ENCODE results near the gene FER. TPM values are rescaled to one million over a fixed set of nuclear protein-coding genes. Genes with fewer than 3 reads are reported as not detected.

Gene FER
- total and polyA plus RNA-seq, 3 donors from 2014 or later: 17.5 to 40.4 (median 39.8) TPM

DNA sequence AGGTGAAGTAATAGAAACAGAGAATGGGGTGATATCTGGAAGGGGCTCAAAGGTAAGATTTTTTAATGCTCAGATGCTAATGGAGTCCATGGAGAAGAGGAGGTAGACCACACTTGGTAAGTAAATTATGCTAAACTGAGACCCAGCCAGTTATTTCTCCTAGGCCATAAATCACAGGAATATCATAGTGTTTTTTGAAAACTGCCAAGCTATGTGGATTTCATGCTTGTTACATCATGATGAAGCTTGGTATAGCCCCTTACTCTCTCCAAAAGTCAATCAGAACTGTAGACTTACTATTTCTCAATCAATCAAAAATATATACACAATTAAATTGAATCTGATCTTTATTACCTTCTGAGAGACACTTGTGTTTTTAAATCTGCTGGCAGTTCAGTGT lies 409.2 kb downstream of the FER start:
- Histone ChIP-seq H3K4me1 (no peaks in the 10 kb centered on the region), H3K9me3 (no peaks in the 10 kb centered on the region), H3K27me3 (no peaks in the 10 kb centered on the region), H3K27ac (no peak overlapping the region), H3K4me3 (no peak overlapping the region), H3K36me3 (ENCODE audit: low read depth, missing control alignments) (no peaks in the 10 kb centered on the region)
- no peak for DNase-seq
- TF ChIP-seq POLR2A (IDR thresholded peaks at IDR 0.05): no peak
- TF ChIP-seq, protein P1, sequence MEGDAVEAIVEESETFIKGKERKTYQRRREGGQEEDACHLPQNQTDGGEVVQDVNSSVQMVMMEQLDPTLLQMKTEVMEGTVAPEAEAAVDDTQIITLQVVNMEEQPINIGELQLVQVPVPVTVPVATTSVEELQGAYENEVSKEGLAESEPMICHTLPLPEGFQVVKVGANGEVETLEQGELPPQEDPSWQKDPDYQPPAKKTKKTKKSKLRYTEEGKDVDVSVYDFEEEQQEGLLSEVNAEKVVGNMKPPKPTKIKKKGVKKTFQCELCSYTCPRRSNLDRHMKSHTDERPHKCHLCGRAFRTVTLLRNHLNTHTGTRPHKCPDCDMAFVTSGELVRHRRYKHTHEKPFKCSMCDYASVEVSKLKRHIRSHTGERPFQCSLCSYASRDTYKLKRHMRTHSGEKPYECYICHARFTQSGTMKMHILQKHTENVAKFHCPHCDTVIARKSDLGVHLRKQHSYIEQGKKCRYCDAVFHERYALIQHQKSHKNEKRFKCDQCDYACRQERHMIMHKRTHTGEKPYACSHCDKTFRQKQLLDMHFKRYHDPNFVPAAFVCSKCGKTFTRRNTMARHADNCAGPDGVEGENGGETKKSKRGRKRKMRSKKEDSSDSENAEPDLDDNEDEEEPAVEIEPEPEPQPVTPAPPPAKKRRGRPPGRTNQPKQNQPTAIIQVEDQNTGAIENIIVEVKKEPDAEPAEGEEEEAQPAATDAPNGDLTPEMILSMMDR (IDR thresholded peaks at IDR 0.05): no peak
- intact Hi-C loops (cut with DNase I; ENCODE audit: low total_unique reads): no loop called here

DNA sequence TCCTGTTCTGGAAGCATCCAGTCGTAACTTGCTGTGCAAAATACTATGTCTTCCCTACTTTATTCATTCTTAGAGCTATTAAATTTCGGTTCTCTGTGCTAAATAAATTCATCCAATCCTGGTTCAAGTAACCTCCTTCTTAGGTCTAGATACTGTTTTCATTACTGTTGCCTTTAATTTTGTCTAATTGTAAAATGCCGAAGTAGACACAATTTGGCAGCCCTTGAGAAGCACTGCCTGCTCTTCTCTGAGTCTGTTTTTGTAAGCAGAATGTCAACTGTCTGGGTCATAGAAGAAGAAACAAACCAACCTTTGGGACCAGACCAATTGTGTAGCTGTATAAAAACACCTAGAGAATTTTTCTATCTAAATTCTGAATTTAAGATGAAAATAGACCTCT lies 412.8 kb downstream of the FER start:
- TF ChIP-seq, protein P1 (IDR thresholded peaks at IDR 0.05): no peak
- no peak for TF ChIP-seq POLR2A (IDR thresholded peaks at IDR 0.05)
- WGBS, 2 donors: 54 to 61% methylated on average over 3 of the region's 3 CpGs
- Histone ChIP-seq H3K4me3 (no peak overlapping the region), H3K9me3 (no peaks in the 10 kb centered on the region), H3K27me3 (no peaks in the 10 kb centered on the region), H3K4me1 (no peaks in the 10 kb centered on the region), H3K36me3 (ENCODE audit: low read depth, missing control alignments) (no peaks in the 10 kb centered on the region), H3K27ac (no peak overlapping the region)
- intact Hi-C loops (cut with DNase I; ENCODE audit: low total_unique reads): no loop called here
- no peak for DNase-seq

DNA sequence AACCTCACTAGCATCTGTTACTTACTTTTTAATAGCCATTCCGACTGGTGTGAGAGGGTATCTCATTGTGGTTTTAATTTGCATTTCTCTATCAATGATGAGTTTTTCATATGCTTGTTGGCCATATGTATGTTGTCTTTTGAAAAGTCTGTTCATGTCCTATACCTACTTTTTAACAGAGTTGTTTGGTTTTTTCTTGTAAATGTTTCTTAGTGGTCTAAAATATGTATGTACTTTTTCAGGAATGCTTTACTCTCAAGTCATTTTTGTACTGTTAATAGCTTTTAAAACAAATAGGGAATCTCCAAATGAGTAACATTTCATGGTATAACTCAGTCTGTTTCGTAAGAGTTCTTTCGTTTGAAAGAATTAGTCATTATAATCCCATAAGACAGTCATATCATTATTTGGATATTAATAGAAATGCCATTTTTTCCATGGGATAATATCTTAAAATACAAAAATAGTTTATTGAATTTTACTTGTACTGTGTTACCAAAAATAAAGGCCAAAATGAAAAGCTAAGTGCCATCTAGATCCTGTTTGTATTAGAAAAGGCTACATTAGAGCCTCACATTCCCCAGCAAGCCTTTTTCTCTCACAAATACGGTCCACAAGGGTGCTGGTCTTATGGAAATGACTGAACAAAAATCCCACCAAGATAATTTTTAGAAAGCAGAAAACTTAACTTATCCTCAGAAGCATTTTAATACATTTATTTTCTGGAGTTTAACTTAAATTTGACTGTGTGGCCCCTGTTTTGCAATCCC lies 414.4 kb downstream of the FER start:
- no peaks in the 10 kb centered on the region for H3K27me3 ChIP-seq
- no peaks in the 10 kb centered on the region for H3K36me3 ChIP-seq (ENCODE audit: low read depth, missing control alignments)
- H3K4me3 ChIP-seq: no peak overlapping the region
- intact Hi-C loops (cut with DNase I; ENCODE audit: low total_unique reads): no loop called here
- H3K4me1 ChIP-seq: no peaks in the 10 kb centered on the region
- TF ChIP-seq, protein P1 (IDR thresholded peaks at IDR 0.05): no peak
- no peak for TF ChIP-seq POLR2A (IDR thresholded peaks at IDR 0.05)
- DNase-seq: no peak
- 76 to 81% methylated on average over 4 of the region's 4 CpGs for WGBS, 2 donors
- H3K9me3 ChIP-seq: no peaks in the 10 kb centered on the region
- H3K27ac ChIP-seq: no peak overlapping the region

DNA sequence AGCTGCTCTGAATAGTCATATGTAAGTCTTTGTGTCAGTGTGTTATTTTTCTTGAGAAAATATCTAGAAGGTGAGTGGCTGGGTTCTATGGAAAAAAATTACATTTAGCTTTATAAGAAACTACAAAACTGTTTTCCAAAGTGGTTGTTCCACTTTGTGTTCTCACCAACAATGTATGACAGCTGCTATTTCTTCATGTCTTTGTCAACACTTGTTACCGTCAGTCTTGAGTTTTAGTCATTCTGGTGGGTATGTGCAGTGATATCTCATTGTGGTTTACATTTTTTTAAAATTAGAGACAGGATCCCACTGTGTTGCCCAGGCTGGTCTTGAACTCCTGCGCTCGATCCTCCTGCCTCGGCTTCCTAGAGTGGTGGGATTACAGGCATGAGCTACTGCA lies 415.6 kb downstream of the FER start:
- TF ChIP-seq POLR2A (IDR thresholded peaks at IDR 0.05): no peak
- TF ChIP-seq, protein P1 (IDR thresholded peaks at IDR 0.05): no peak
- Histone ChIP-seq H3K4me3 (no peak overlapping the region), H3K4me1 (no peaks in the 10 kb centered on the region), H3K9me3 (no peaks in the 10 kb centered on the region), H3K27ac (no peak overlapping the region), H3K36me3 (ENCODE audit: low read depth, missing control alignments) (no peaks in the 10 kb centered on the region), H3K27me3 (no peaks in the 10 kb centered on the region)
- no peak for DNase-seq
- intact Hi-C loops (cut with DNase I; ENCODE audit: low total_unique reads): no loop called here
- WGBS, 2 donors: 94 to 95% methylated on average over 4 of the region's 4 CpGs

DNA sequence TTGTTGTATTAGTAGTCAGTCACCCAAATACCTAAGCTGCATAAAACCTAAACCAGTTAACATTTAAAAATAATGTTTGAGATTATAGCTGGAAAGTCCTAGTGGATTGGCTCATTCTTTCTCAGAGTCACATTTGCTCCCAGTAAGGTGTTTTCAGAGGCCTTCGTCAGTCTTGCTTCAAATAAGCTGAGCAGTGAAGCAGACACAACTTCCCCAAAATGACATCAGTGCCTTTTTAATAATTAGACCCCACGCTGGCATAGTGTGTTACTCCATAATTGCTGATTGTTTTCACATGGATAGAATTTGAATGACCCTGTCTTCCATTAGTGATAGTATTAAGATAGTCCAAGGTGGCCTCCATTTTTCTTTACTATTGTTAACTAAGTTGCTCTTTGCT lies 416.3 kb downstream of the FER start:
- Histone ChIP-seq H3K36me3 (ENCODE audit: low read depth, missing control alignments) (no peaks in the 10 kb centered on the region), H3K4me1 (no peaks in the 10 kb centered on the region), H3K4me3 (no peak overlapping the region), H3K27me3 (no peaks in the 10 kb centered on the region), H3K27ac (no peak overlapping the region), H3K9me3 (no peaks in the 10 kb centered on the region)
- DNase-seq: no peak
- TF ChIP-seq, protein P1 (IDR thresholded peaks at IDR 0.05): no peak
- TF ChIP-seq POLR2A (IDR thresholded peaks at IDR 0.05): no peak
- intact Hi-C loops (cut with DNase I; ENCODE audit: low total_unique reads): no loop called here
- 90 to 98% methylated on average over 2 of the region's 2 CpGs for WGBS, 2 donors
